ENCODE results near the gene LRIT1. TPM values are rescaled to one million over a fixed set of nuclear protein-coding genes. Genes with fewer than 3 reads are reported as not detected.

Gene LRIT1
- polyA plus RNA-seq, 1 of the 3 experiments (the other 2 are of a cell fraction) = not detected

GRCh38 chr10:84238909-84239308 is 2.4 kb downstream of the LRIT1 start:
- Histone ChIP-seq H3K4me2 (no peak overlapping the region), H4K20me1 (ENCODE audit: insufficient read depth) (no peaks in the 10 kb centered on the region), H3K9me2 (no peaks in the 10 kb centered on the region), H2AFZ (ENCODE audit: low read depth) (no peak overlapping the region), H3K27ac (ENCODE audit: low read depth in 2 of 2, low read length in 1 of 2) (no peak overlapping the region), H3K9ac (no peak overlapping the region), H3K4me1 (ENCODE audit: control insufficient read depth in 1 of 2, insufficient read depth in 2 of 2, low read depth in 1 of 2, low read length in 1 of 2) (no peaks in the 10 kb centered on the region), H3K27me3 (ENCODE audit: insufficient read depth) (no peaks in the 10 kb centered on the region), H3K36me3 (replicated peaks in 1 of 2; ENCODE audit: control insufficient read depth in 1 of 2, insufficient read depth in 2 of 2, low read length in 1 of 2) (no peaks in the 10 kb centered on the region), H3K79me2 (ENCODE audit: insufficient read depth) (no peaks in the 10 kb centered on the region), H3K4me3 (ENCODE audit: low read depth in 2 of 2, low read length in 1 of 2) (no peak overlapping the region), H3F3A (replicated peaks; ENCODE audit: insufficient read depth) (no peaks in the 10 kb centered on the region), H3K9me3 (no peaks in the 10 kb centered on the region)
- TF ChIP-seq, protein P1, sequence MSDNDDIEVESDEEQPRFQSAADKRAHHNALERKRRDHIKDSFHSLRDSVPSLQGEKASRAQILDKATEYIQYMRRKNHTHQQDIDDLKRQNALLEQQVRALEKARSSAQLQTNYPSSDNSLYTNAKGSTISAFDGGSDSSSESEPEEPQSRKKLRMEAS (IDR thresholded peaks at IDR 0.05; ENCODE audit: low read depth) = no peak
- no peak for TF ChIP-seq NRF1 (IDR thresholded peaks at IDR 0.05; ENCODE audit: low read depth, low read length)
- TF ChIP-seq, protein P2, sequence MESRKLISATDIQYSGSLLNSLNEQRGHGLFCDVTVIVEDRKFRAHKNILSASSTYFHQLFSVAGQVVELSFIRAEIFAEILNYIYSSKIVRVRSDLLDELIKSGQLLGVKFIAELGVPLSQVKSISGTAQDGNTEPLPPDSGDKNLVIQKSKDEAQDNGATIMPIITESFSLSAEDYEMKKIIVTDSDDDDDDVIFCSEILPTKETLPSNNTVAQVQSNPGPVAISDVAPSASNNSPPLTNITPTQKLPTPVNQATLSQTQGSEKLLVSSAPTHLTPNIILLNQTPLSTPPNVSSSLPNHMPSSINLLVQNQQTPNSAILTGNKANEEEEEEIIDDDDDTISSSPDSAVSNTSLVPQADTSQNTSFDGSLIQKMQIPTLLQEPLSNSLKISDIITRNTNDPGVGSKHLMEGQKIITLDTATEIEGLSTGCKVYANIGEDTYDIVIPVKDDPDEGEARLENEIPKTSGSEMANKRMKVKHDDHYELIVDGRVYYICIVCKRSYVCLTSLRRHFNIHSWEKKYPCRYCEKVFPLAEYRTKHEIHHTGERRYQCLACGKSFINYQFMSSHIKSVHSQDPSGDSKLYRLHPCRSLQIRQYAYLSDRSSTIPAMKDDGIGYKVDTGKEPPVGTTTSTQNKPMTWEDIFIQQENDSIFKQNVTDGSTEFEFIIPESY (IDR thresholded peaks at IDR 0.05; ENCODE audit: borderline replicate concordance, low read depth) = no peak
- no peak for TF ChIP-seq MEF2A (IDR thresholded peaks at IDR 0.05; ENCODE audit: borderline replicate concordance, low read depth)
- no peak for TF ChIP-seq CHD2 (IDR thresholded peaks at IDR 0.05; ENCODE audit: low read length, partially characterized antibody)
- no peak for TF ChIP-seq TCF12 (IDR thresholded peaks at IDR 0.05)
- TF ChIP-seq CTCF (IDR thresholded peaks at IDR 0.05) = no peak
- TF ChIP-seq GATA2 (CRISPR knock-in tag; IDR thresholded peaks at IDR 0.05) = no peak
- no peak for TF ChIP-seq MXI1 (IDR thresholded peaks at IDR 0.05; ENCODE audit: low read depth, low read length)
- no peak for TF ChIP-seq PBX3 (IDR thresholded peaks at IDR 0.05)
- no peak for TF ChIP-seq ELF1 (IDR thresholded peaks at IDR 0.05)
- no peak for TF ChIP-seq JUND (IDR thresholded peaks at IDR 0.05)
- TF ChIP-seq EZH2phosphoT487 (IDR thresholded peaks at IDR 0.05; ENCODE audit: borderline replicate concordance, low read depth) = no peak
- TF ChIP-seq TEAD4 (IDR thresholded peaks at IDR 0.05; ENCODE audit: borderline replicate concordance, insufficient read depth) = no peak
- no peak for TF ChIP-seq RAD21 (IDR thresholded peaks at IDR 0.05; ENCODE audit: low read length)
- CTCF ChIA-PET = interaction anchor here (0.5 to 2.0 kb wide), 3 partner anchors 9 to 298 kb away, joined by 3 to 5 read pairs (median 4); no protein-coding TSS in a partner anchor
- POLR2A ChIA-PET = no interaction called here
- 26% methylated on average over 3 of the region's 3 CpGs for WGBS (ENCODE audit: low lambda C conversion rate)
- DNase-seq = no peak
